HL-60 (cell line): ENCODE data around the gene SDF2L1.
"Not testable (repeated sequence)": the region's sequence is repeated elsewhere in the genome, so short reads cannot be mapped to it uniquely, and the experiment has no call there.

Experiments
- GABPA ChIP-seq: IDR thresholded peaks from 2 replicates; pipeline ENCODE4 v1.6.1; 2012; ENCODE audit warnings: low read depth
- POLR2AphosphoS5 ChIP-seq: IDR thresholded peaks from 2 replicates; pipeline ENCODE4 v1.6.1; 2012; ENCODE audit warnings: low read depth
- REST ChIP-seq: IDR thresholded peaks from 2 replicates; pipeline ENCODE4 v1.6.1; 2012; ENCODE audit warnings: low read depth; ENCODE audit not compliant: insufficient replicate concordance
- TF ChIP-seq, protein P1 (sequence below): IDR thresholded peaks from one replicate; pipeline ENCODE4 v1.5.1; 2011; ENCODE audit warnings: low read length, control low read depth, inconsistent platforms; ENCODE audit not compliant: insufficient read depth

DNA sequence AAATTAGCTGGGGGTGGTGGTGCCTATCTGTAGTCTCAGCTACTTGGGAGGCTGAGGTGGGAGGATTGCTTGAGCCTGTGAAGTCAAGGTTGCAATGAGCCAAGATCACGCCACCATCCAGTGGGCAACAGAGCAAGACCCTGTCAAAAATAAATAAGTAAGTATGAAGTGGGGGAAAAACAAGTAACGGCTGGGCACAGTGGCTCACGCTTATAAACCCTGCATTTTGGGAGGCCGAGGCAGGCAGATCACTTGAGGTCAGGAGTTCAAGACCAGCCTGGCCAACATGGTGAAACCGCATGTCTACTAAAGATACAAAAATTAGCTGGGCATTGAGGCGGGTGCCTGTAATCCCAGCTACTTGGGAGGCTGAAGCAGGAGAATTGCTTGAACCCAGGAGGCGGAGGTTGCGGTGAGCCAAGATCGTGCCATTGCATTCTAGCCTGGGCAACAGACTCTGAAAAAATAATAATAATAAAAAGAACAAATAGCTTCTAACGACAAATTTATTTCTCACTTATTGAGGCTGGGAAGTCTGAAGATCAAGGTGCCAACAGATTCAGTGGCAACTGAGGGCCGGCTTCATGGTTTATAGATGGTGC is 32.4 kb upstream of the SDF2L1 start:
- not testable (repeated sequence) for TF ChIP-seq REST, POLR2AphosphoS5, GABPA
- TF ChIP-seq, protein P1, sequence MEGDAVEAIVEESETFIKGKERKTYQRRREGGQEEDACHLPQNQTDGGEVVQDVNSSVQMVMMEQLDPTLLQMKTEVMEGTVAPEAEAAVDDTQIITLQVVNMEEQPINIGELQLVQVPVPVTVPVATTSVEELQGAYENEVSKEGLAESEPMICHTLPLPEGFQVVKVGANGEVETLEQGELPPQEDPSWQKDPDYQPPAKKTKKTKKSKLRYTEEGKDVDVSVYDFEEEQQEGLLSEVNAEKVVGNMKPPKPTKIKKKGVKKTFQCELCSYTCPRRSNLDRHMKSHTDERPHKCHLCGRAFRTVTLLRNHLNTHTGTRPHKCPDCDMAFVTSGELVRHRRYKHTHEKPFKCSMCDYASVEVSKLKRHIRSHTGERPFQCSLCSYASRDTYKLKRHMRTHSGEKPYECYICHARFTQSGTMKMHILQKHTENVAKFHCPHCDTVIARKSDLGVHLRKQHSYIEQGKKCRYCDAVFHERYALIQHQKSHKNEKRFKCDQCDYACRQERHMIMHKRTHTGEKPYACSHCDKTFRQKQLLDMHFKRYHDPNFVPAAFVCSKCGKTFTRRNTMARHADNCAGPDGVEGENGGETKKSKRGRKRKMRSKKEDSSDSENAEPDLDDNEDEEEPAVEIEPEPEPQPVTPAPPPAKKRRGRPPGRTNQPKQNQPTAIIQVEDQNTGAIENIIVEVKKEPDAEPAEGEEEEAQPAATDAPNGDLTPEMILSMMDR = not testable (repeated sequence)
